ENCODE measurements around the gene ZFAND3. TPM values are rescaled to one million over a fixed set of nuclear protein-coding genes. Genes with fewer than 3 reads are reported as not detected.
A peak's percentile ranks its signal among the peaks of the same experiment; 100 is the strongest.

Gene ZFAND3
- polyA plus RNA-seq, 1 donor from 2014 or later: 19.7 TPM

- peak overlapping the region; percentile 26 for H3K4me3 ChIP-seq (ENCODE audit: low read length)
- H3K9me2 ChIP-seq (ENCODE audit: insufficient read depth, low read length): no peaks in the 10 kb centered on the region
- H4K20me1 ChIP-seq (ENCODE audit: insufficient read depth): no peaks in the 10 kb centered on the region
- H2AFZ ChIP-seq (ENCODE audit: low read depth, low read length): no peak overlapping the region
- peak; percentile 34 for TF ChIP-seq POLR2AphosphoS5 (IDR thresholded peaks at IDR 0.05)
- no peak for TF ChIP-seq TAF1 (IDR thresholded peaks at IDR 0.05; ENCODE audit: low read depth)
- H3K79me2 ChIP-seq (replicated peaks; ENCODE audit: insufficient read depth, low read length): peaks cover 61% of the 10 kb centered on the region
- peaks cover 4% of the 10 kb centered on the region for H3K9me3 ChIP-seq (ENCODE audit: low read length)
- no peak overlapping the region for H3K9ac ChIP-seq (ENCODE audit: low read length)
- no peaks in the 10 kb centered on the region for H3F3A ChIP-seq (ENCODE audit: insufficient read depth, low read length, poor library complexity, severe bottlenecking)
- peak overlapping the region; percentile 62 for H3K27ac ChIP-seq (ENCODE audit: low read length)
- H3K4me2 ChIP-seq (ENCODE audit: low read length): no peak overlapping the region
- no peaks in the 10 kb centered on the region for H3K27me3 ChIP-seq (ENCODE audit: insufficient read depth, low read depth, low read length)
- no peaks in the 10 kb centered on the region for H3K36me3 ChIP-seq (ENCODE audit: insufficient read depth, low read length)
Measured at GRCh38 chr6:37979392-37980221, 160.1 kb downstream of the ZFAND3 start.

- Histone ChIP-seq H3K9ac (ENCODE audit: low read length) (no peak overlapping the region), H3K27me3 (ENCODE audit: insufficient read depth, low read depth, low read length) (no peaks in the 10 kb centered on the region), H3F3A (ENCODE audit: insufficient read depth, low read length, poor library complexity, severe bottlenecking) (no peaks in the 10 kb centered on the region), H3K79me2 (replicated peaks; ENCODE audit: insufficient read depth, low read length) (peaks cover 55% of the 10 kb centered on the region), H3K27ac (ENCODE audit: low read length) (peak overlapping the region; percentile 62), H3K4me3 (ENCODE audit: low read length) (no peak overlapping the region), H3K9me2 (ENCODE audit: insufficient read depth, low read length) (no peaks in the 10 kb centered on the region), H3K36me3 (ENCODE audit: insufficient read depth, low read length) (no peaks in the 10 kb centered on the region), H2AFZ (ENCODE audit: low read depth, low read length) (no peak overlapping the region), H3K4me2 (ENCODE audit: low read length) (no peak overlapping the region), H4K20me1 (ENCODE audit: insufficient read depth) (no peaks in the 10 kb centered on the region), H3K9me3 (ENCODE audit: low read length) (no peaks in the 10 kb centered on the region)
- TF ChIP-seq EZH2 (IDR thresholded peaks at IDR 0.05; ENCODE audit: borderline replicate concordance, insufficient read depth, low read length, poor library complexity, severe bottlenecking) (no peak), RAD21 (conservative IDR thresholded peaks at IDR 0.05) (no peak), POLR2AphosphoS5 (IDR thresholded peaks at IDR 0.05) (no peak), TAF1 (IDR thresholded peaks at IDR 0.05; ENCODE audit: low read depth) (no peak), EP300 (conservative IDR thresholded peaks at IDR 0.05; ENCODE audit: poor library complexity, severe bottlenecking) (no peak), SMC3 (conservative IDR thresholded peaks at IDR 0.05; ENCODE audit: poor library complexity) (no peak), REST (IDR thresholded peaks at IDR 0.05; ENCODE audit: borderline replicate concordance) (no peak), MXI1 (conservative IDR thresholded peaks at IDR 0.05; ENCODE audit: poor library complexity, severe bottlenecking) (no peak)
- TF ChIP-seq, protein P1, sequence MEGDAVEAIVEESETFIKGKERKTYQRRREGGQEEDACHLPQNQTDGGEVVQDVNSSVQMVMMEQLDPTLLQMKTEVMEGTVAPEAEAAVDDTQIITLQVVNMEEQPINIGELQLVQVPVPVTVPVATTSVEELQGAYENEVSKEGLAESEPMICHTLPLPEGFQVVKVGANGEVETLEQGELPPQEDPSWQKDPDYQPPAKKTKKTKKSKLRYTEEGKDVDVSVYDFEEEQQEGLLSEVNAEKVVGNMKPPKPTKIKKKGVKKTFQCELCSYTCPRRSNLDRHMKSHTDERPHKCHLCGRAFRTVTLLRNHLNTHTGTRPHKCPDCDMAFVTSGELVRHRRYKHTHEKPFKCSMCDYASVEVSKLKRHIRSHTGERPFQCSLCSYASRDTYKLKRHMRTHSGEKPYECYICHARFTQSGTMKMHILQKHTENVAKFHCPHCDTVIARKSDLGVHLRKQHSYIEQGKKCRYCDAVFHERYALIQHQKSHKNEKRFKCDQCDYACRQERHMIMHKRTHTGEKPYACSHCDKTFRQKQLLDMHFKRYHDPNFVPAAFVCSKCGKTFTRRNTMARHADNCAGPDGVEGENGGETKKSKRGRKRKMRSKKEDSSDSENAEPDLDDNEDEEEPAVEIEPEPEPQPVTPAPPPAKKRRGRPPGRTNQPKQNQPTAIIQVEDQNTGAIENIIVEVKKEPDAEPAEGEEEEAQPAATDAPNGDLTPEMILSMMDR (IDR thresholded peaks at IDR 0.05; ENCODE audit: poor library complexity, severe bottlenecking): no peak
Measured at GRCh38 chr6:37980222-37980595, 160.7 kb downstream of the ZFAND3 start.

Data from neural cell (in vitro differentiated cells).